Ovary (tissue), 9 donors: ENCODE results near the gene PITPNC1. TPM values are rescaled to one million over a fixed set of nuclear protein-coding genes. Genes with fewer than 3 reads are reported as not detected.

ENCODE experiments used
- DNase-seq, 5 donors: peaks; one replicate each; pipeline ENCODE4 v3.0.0-alpha.2; 2019 to 2020
- H3K27ac ChIP-seq, 2 donors: fragments of 200-600 bp; one replicate each; pipeline versions ENCODE4 v1.5.1 to v1.8.0; 2019 to 2022
- H3K27me3 ChIP-seq: fragments of 200-600 bp; one replicate; pipeline ENCODE4 v1.8.0; 2022
- H3K36me3 ChIP-seq: fragments of 200-600 bp; sonication (generic); one replicate; pipeline ENCODE4 v1.5.1; 2019
- H3K4me1 ChIP-seq: one replicate; pipeline ENCODE4 v1.8.1; 2013; ENCODE audit warnings: mild to moderate bottlenecking, moderate library complexity; ENCODE audit not compliant: insufficient read depth
- H3K4me3 ChIP-seq: fragments of 200-600 bp; sonication (generic); one replicate; pipeline ENCODE4 v1.5.1; 2017
- H3K9me3 ChIP-seq, 2 donors: fragments of 200-600 bp in 1 of 2; sonication (generic) in 1 of 2; one replicate each; pipeline versions ENCODE4 v1.5.1 to v1.8.1; 2013 to 2019; ENCODE audit warnings: mild to moderate bottlenecking in 1 of 2, moderate library complexity in 1 of 2
- CTCF ChIP-seq, 3 donors: fragments of 450-650 bp in 2 of 3; fragments of 200-600 bp in 1 of 3; IDR thresholded peaks; one replicate each; pipeline versions ENCODE4 v1.5.1 to v1.8.0; 2016 to 2022; ENCODE audit warnings: antibody characterized with exemption in 3 of 3, mild to moderate bottlenecking in 1 of 3
- EP300 ChIP-seq: sonication (generic); formaldehyde crosslinking; IDR thresholded peaks from one replicate; pipeline ENCODE4 v1.6.1; 2017; ENCODE audit warnings: antibody characterized with exemption
- POLR2A ChIP-seq: fragments of 450-650 bp; IDR thresholded peaks from one replicate; pipeline ENCODE4 v1.6.1; 2017; ENCODE audit warnings: antibody characterized with exemption, mild to moderate bottlenecking, moderate library complexity
- WGBS, 3 donors: extraction: QIAGEN DNeasy Blood & Tissue Kit in 1 of 3; methylation state at CpG; one replicate each; pipeline versions ENCODE4 v1.1.5 to v1.1.7; 2013 to 2017; 5-methylcytosine and 5-hydroxymethylcytosine counted together
- intact Hi-C, 4 donors: fragments of 100-400 bp; cut with DNase I; formaldehyde crosslinking; loops; one replicate each; pipeline versions ENCODE4 v1.11.0 to v1.15.1; 2022 to 2023
- polyA plus RNA-seq, 2 donors: library from polyadenylated mRNA; stranded (reverse); fragments of 200-250 nt in 1 of 2; fragments of 350-450 nt in 1 of 2; fragmentation: Illumina TruSeq in 1 of 2; extraction: RNeasy Lipid Tissue Mini Kit (QIAGEN cat#74804) in 1 of 2; gene quantifications; one replicate each; pipeline ENCODE4 v1.2.3, GENCODE V29; 2013 to 2014
- total RNA-seq, 7 donors: library from RNA; depleted of rRNA in 2 of 7; stranded (reverse); fragments of >200 nt in 2 of 7; fragmentation: NEBNext Ultra II Directional in 3 of 7; extraction: Animal tissue kit (Norgen Biotek cat#: 25700) in 3 of 7; gene quantifications; one replicate each; pipeline versions ENCODE4 v1.1.0 to v1.2.4, GENCODE V29; 2016 to 2023
- donor health status: DM: no; HTN: no; CAD: no; lungs with moderate emphysema.
- donor health status: DM: no; HTN: no; CAD: no.
- donor health status: Bipolar disorder and iron deficiency.
- donor health status: DM: yes; HTN: yes; CAD: no.
- donor health status: DM: no; HTN: no; CAD: no.
- donor health status: DM: yes; HTN: yes; CAD: no.

PITPNC1 gene
- total and polyA plus RNA-seq, 9 donors, result 14.9 to 40.9 (median 23.8) TPM

GRCh38 chr17:67658265-67658664, 281.2 kb downstream of the PITPNC1 start:
- Histone ChIP-seq H3K9me3 (peaks cover 0 to 4% of the 10 kb centered on the region in 2 donors), H3K27ac (no peak overlapping the region), H3K4me3 (no peak overlapping the region), H3K27me3 (no peaks in the 10 kb centered on the region), H3K4me1 (no peaks in the 10 kb centered on the region), H3K36me3 (no peaks in the 10 kb centered on the region)
- intact Hi-C loops, result no loop called here
- DNase-seq, result no peak
- TF ChIP-seq POLR2A, result no peak
- no peak for TF ChIP-seq CTCF (IDR thresholded peaks at IDR 0.05)
- no peak for TF ChIP-seq EP300
- 98% methylated on average over 4 of the region's 4 CpGs for WGBS, 3 donors

DNA sequence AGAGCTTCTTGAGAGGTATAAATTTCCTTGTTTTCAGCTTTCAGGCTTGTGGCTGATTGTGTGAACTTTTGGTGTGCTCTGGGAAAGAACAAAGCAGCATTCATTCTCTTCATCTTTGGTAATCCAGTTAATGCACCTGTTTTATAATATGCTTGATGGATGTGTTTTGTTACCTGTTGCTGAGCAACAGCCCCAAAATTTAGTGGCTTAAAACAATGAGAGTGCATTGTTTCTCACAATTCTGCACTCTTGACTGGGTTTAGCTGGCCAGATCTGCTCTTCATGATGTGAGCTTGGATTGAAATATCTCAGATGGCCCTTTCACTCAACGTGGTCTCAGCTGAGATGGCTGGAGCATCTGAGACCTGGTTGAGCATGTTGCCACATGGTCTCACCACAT, 281.9 kb downstream of the PITPNC1 start:
- Histone ChIP-seq H3K36me3 (no peaks in the 10 kb centered on the region), H3K4me3 (no peak overlapping the region), H3K27ac (no peak overlapping the region), H3K9me3 (peaks cover 0 to 4% of the 10 kb centered on the region in 2 donors), H3K27me3 (no peaks in the 10 kb centered on the region), H3K4me1 (no peaks in the 10 kb centered on the region)
- DNase-seq, result no peak
- WGBS, 3 donors, result 82 to 95% (median 93%) methylated on average over 1 of the region's 1 CpG
- TF ChIP-seq EP300, result no peak
- no peak for TF ChIP-seq CTCF (IDR thresholded peaks at IDR 0.05)
- TF ChIP-seq POLR2A, result no peak
- intact Hi-C loops, result no loop called here

GRCh38 chr17:67662712-67663111, 285.6 kb downstream of the PITPNC1 start:
- intact Hi-C loops, result no loop called here
- no peaks in the 10 kb centered on the region for H3K4me1 ChIP-seq
- H3K9me3 ChIP-seq, result peaks cover 0 to 4% of the 10 kb centered on the region in 2 donors
- H3K27ac ChIP-seq, result no peak overlapping the region
- no peak overlapping the region for H3K4me3 ChIP-seq
- no peaks in the 10 kb centered on the region for H3K36me3 ChIP-seq
- TF ChIP-seq POLR2A (no peak), CTCF (IDR thresholded peaks at IDR 0.05) (no peak), EP300 (no peak)
- H3K27me3 ChIP-seq, result no peaks in the 10 kb centered on the region
- no peak for DNase-seq

GRCh38 chr17:67663457-67663856, 286.4 kb downstream of the PITPNC1 start:
- no peak for DNase-seq
- Histone ChIP-seq H3K27ac (no peak overlapping the region), H3K36me3 (no peaks in the 10 kb centered on the region), H3K27me3 (no peaks in the 10 kb centered on the region), H3K4me3 (no peak overlapping the region), H3K4me1 (no peaks in the 10 kb centered on the region), H3K9me3 (peaks cover 0 to 4% of the 10 kb centered on the region in 2 donors)
- intact Hi-C loops, result no loop called here
- no peak for TF ChIP-seq POLR2A
- no peak for TF ChIP-seq EP300
- no peak for TF ChIP-seq CTCF (IDR thresholded peaks at IDR 0.05)
- WGBS, 3 donors, result 91 to 93% (median 93%) methylated on average over 9 of the region's 9 CpGs

- no peaks in the 10 kb centered on the region for H3K27me3 ChIP-seq
- H3K9me3 ChIP-seq, result no peaks in the 10 kb centered on the region
- WGBS, 3 donors, result 68 to 80% (median 75%) methylated on average over 4 of the region's 4 CpGs
- H3K27ac ChIP-seq, result no peak overlapping the region
- DNase-seq, result no peak
- no peak for TF ChIP-seq POLR2A
- no peak for TF ChIP-seq CTCF (IDR thresholded peaks at IDR 0.05)
- no peak for TF ChIP-seq EP300
- H3K4me1 ChIP-seq, result peaks cover 1% of the 10 kb centered on the region
- intact Hi-C loops, result no loop called here
- H3K36me3 ChIP-seq, result no peaks in the 10 kb centered on the region
- H3K4me3 ChIP-seq, result no peak overlapping the region
Measured at GRCh38 chr17:67666028-67666427, 288.9 kb downstream of the PITPNC1 start.
